WTC11 (cell line): ENCODE measurements around the gene TIMM13. TPM values are rescaled to one million over a fixed set of nuclear protein-coding genes. Genes with fewer than 3 reads are reported as not detected.

ENCODE experiments used
- ATAC-seq: fragments of 200-7000 bp; cut with Tn5 transposase; 2 replicates; pipeline ENCODE4 v1.10.0; 2021; ENCODE audit warnings: mild to moderate bottlenecking, moderate library complexity
- CTCF ChIA-PET: fragments of 300-600 bp; sonication (Branson Sonifier 250); formaldehyde crosslinking; loops from one replicate; lab custom pipeline; 2021; ENCODE audit warnings: antibody characterized with exemption; lab: Charles Lee
- POLR2A ChIA-PET: fragments of 350-600 bp; sonication (Branson Sonifier 250); formaldehyde crosslinking; loops from one replicate; lab custom pipeline; 2021; ENCODE audit warnings: antibody characterized with exemption; lab: Charles Lee
- DNase-seq: peaks from one replicate; pipeline ENCODE4 v3.0.0; 2021; ENCODE audit warnings: low spot score
- H3K27ac Mint-ChIP-seq: 2 replicates; pipeline ENCODE4 v1.8.0; 2021; ENCODE audit warnings: mixed read lengths
- H3K27me3 Mint-ChIP-seq: 2 replicates; pipeline ENCODE4 v1.8.0; 2021; ENCODE audit warnings: low read depth, mild to moderate bottlenecking, moderate library complexity, mixed read lengths
- H3K36me3 Mint-ChIP-seq: 2 replicates; pipeline ENCODE4 v1.8.0; 2021; ENCODE audit warnings: mixed read lengths
- H3K4me1 Mint-ChIP-seq: 2 replicates; pipeline ENCODE4 v1.8.0; 2022; ENCODE audit warnings: mixed read lengths
- H3K4me3 Mint-ChIP-seq: 2 replicates; pipeline ENCODE4 v1.8.0; 2021; ENCODE audit warnings: mild to moderate bottlenecking, moderate library complexity, mixed read lengths
- H3K9me3 Mint-ChIP-seq: 2 replicates; pipeline ENCODE4 v1.8.0; 2021; ENCODE audit warnings: mixed read lengths
- ARID4B ChIP-seq: sonication (generic); formaldehyde crosslinking; IDR thresholded peaks from 2 replicates; pipeline ENCODE4 v1.8.0; 2023; ENCODE audit warnings: missing genetic modification reagents, mild to moderate bottlenecking, borderline replicate concordance
- CBFB ChIP-seq: sonication (generic); formaldehyde crosslinking; IDR thresholded peaks from 2 replicates; pipeline ENCODE4 v1.8.1; 2022; ENCODE audit warnings: mild to moderate bottlenecking, low read depth, missing genetic modification reagents
- ERG ChIP-seq: fragments of 250-450 bp; sonication (Bioruptor Pico); IDR thresholded peaks from 2 replicates; pipeline ENCODE4 v1.8.0; 2021; ENCODE audit warnings: mild to moderate bottlenecking
- GABPB1 ChIP-seq: sonication (generic); formaldehyde crosslinking; IDR thresholded peaks from 2 replicates; pipeline ENCODE4 v1.8.1; 2023; ENCODE audit warnings: mild to moderate bottlenecking, missing genetic modification reagents
- GTF2I ChIP-seq: fragments of 250-450 bp; sonication (Bioruptor Pico); conservative IDR thresholded peaks from 2 replicates; pipeline ENCODE4 v1.4.0; 2021; ENCODE audit warnings: mild to moderate bottlenecking
- IRF1 ChIP-seq: sonication (generic); formaldehyde crosslinking; IDR thresholded peaks from 2 replicates; pipeline ENCODE4 v1.8.0; 2023; ENCODE audit warnings: missing genetic modification reagents
- NFYB ChIP-seq: sonication (generic); formaldehyde crosslinking; conservative IDR thresholded peaks from 2 replicates; pipeline ENCODE4 v1.8.0; 2022; ENCODE audit warnings: low read depth, missing genetic modification reagents
- NR3C1 ChIP-seq: sonication (generic); formaldehyde crosslinking; conservative IDR thresholded peaks from 2 replicates; pipeline ENCODE4 v1.8.1; 2023; ENCODE audit warnings: low read depth, mild to moderate bottlenecking, missing genetic modification reagents
- PREB ChIP-seq: sonication (generic); formaldehyde crosslinking; IDR thresholded peaks from 2 replicates; pipeline ENCODE4 v1.8.1; 2022; ENCODE audit warnings: mild to moderate bottlenecking, missing genetic modification reagents, moderate library complexity, borderline replicate concordance
- STAT6 ChIP-seq: sonication (generic); formaldehyde crosslinking; conservative IDR thresholded peaks from 2 replicates; pipeline ENCODE4 v1.8.1; 2023; ENCODE audit warnings: mild to moderate bottlenecking, low read depth, missing genetic modification reagents, moderate library complexity
- ZBTB21 ChIP-seq: sonication (generic); formaldehyde crosslinking; IDR thresholded peaks from 2 replicates; pipeline ENCODE4 v1.8.1; 2023; ENCODE audit warnings: mild to moderate bottlenecking, missing genetic modification reagents, borderline replicate concordance
- ZNF121 ChIP-seq: sonication (generic); formaldehyde crosslinking; IDR thresholded peaks from 2 replicates; pipeline ENCODE4 v1.8.0; 2023; ENCODE audit warnings: missing genetic modification reagents
- ZNF423 ChIP-seq: fragments of 250-450 bp; sonication (Bioruptor Pico); IDR thresholded peaks from 2 replicates; pipeline ENCODE4 v2.1.2; 2022; ENCODE audit warnings: mild to moderate bottlenecking, moderate library complexity
- ZSCAN18 ChIP-seq: fragments of 250-450 bp; sonication (Bioruptor Pico); IDR thresholded peaks from 2 replicates; pipeline ENCODE4 v2.1.2; 2022; ENCODE audit warnings: mild to moderate bottlenecking, moderate library complexity
- total RNA-seq: library from RNA; stranded (reverse); gene quantifications from 3 replicates; pipeline ENCODE4 v1.2.3, GENCODE V29; 2021

The TIMM13 gene
- total RNA-seq, 1 experiment from 2014 or later: 342 TPM

- no peak for TF ChIP-seq ERG (CRISPR knock-in tag)
- no peak for TF ChIP-seq ZSCAN18 (CRISPR knock-in tag)
- no peak for TF ChIP-seq ZBTB21 (CRISPR knock-in tag)
- TF ChIP-seq STAT6 (CRISPR knock-in tag): no peak
Observed at GRCh38 chr19:2475702-2476450, 48.5 kb upstream of the TIMM13 start, which contains the start of gene GADD45B (continued).

GRCh38 chr19:2475018-2475701 lies 47.8 kb upstream of the TIMM13 start:
- H3K36me3 Mint-ChIP-seq: no peaks in the 10 kb centered on the region
- peak overlapping the region; percentile 93 for H3K4me3 Mint-ChIP-seq
- peaks cover 42% of the 10 kb centered on the region for H3K27me3 Mint-ChIP-seq
- no peak for TF ChIP-seq NR3C1
- 0 out of 2 replicates have a peak, but pooled peaks have one; percentile 4 for TF ChIP-seq ZNF121 (CRISPR knock-in tag)
- TF ChIP-seq GTF2I (CRISPR knock-in tag): peak; percentile 100
- no peak; the same call in 1 of the 2 replicates for ATAC-seq
- peaks cover 24% of the 10 kb centered on the region for H3K4me1 Mint-ChIP-seq
- H3K27ac Mint-ChIP-seq: no peak overlapping the region
- peak; percentile 55 for DNase-seq
- ChIA-PET POLR2A (interaction anchor here (0.7 to 5.0 kb wide), 25 partner anchors 11 to 425 kb away, joined by 3 to 83 read pairs (median 8); partner anchors contain the start of genes LMNB2, TIMM13 and ZNF57), CTCF (interaction anchor here (0.5 to 6.0 kb wide), 20 partner anchors 13 to 314 kb away, joined by 3 to 114 read pairs (median 5); partner anchors contain the start of gene LMNB2)
- no peaks in the 10 kb centered on the region for H3K9me3 Mint-ChIP-seq

GRCh38 chr19:2474232-2475017 lies 47.0 kb upstream of the TIMM13 start:
- H3K27ac Mint-ChIP-seq: no peak overlapping the region
- CTCF ChIA-PET: interaction anchor here (0.7 to 5.4 kb wide), 11 partner anchors 9 to 163 kb away, joined by 4 to 110 read pairs (median 11); no protein-coding TSS in a partner anchor
- DNase-seq: peak; percentile 92
- POLR2A ChIA-PET: interaction anchor here (0.6 to 4.1 kb wide), 3 partner anchors 11 to 137 kb away, joined by 7 to 59 read pairs (median 39); no protein-coding TSS in a partner anchor
- no peaks in the 10 kb centered on the region for H3K9me3 Mint-ChIP-seq
- peak overlapping the region; percentile 93 for H3K4me3 Mint-ChIP-seq
- peaks cover 35% of the 10 kb centered on the region for H3K27me3 Mint-ChIP-seq
- H3K36me3 Mint-ChIP-seq: no peaks in the 10 kb centered on the region
- peaks cover 23% of the 10 kb centered on the region for H3K4me1 Mint-ChIP-seq
- peak; percentile 46 for ATAC-seq
- TF ChIP-seq ZNF423 (CRISPR knock-in tag) (peak; percentile 25; the same call in 1 of the 2 replicates), NFYB (no peak), ARID4B (CRISPR knock-in tag) (peak; percentile 28; the same call in 1 of the 2 replicates), IRF1 (CRISPR knock-in tag) (no peak), CBFB (CRISPR knock-in tag) (no peak), PREB (CRISPR knock-in tag) (no peak), GABPB1 (CRISPR knock-in tag) (peak; percentile 78)
